Hepatocyte (in vitro differentiated cells): Measurements from ENCODE around the gene FOXC2.

ENCODE experiments used
- CTCF ChIP-seq: fragments of 200-600 bp; sonication (generic); IDR thresholded peaks from 2 replicates; pipeline ENCODE4 v1.5.1; 2016; ENCODE audit warnings: antibody characterized with exemption, mild to moderate bottlenecking; ENCODE audit not compliant: poor library complexity
- EZH2 ChIP-seq: fragments of 200-600 bp; sonication (generic); IDR thresholded peaks from 2 replicates; pipeline ENCODE4 v1.6.1; 2016; ENCODE audit warnings: antibody characterized with exemption, mild to moderate bottlenecking, borderline replicate concordance
- EZH2phosphoT487 ChIP-seq: fragments of 200-600 bp; sonication (generic); IDR thresholded peaks from one replicate; pipeline ENCODE4 v1.6.1; 2018; ENCODE audit warnings: antibody characterized with exemption, mild to moderate bottlenecking, low read depth, moderate library complexity; ENCODE audit not compliant: unreplicated experiment, severe bottlenecking

DNA sequence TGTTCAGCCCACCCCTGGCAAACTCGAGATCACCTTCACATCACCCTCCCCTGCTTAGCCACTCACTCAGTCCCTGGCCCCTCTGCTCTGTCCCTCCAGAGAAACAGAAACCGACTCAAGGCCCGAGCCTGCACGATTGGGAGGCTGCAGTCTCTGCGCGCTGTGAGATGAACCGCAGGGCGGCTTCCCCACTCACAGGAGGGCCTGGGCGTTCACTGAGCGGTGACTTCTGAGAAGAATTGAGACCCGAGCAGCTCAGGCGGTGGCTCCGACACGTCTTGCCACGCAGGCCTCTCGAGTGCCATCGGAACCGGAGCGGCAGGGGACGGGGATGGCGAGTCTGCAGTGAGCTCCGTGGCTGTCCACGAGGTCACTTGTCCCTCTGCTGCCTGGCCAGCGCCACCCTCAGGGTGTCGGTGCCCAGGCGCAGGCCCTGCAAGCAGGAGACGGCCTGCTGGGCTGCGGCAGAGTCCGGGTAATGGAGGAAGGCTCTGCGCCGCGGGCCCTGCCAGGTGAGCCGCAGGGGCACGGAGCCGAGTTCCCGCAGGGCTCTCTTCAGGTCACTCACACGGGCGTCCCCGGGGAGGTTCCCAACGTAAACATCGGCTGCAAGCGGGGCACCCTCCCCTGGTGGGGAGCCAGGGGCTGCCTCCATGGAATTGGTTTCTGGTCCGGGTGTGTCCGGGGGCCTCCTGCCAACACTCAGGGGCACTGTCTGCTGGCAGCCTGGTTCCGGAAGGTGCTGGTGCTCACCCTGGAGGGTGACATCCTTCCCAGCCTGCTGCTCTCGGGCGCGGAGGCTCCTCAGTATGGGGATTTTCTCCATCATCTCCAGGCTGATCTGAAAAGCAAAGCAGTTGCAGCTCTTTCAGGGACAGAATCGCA, 34.7 kb upstream of the FOXC2 start:
- TF ChIP-seq CTCF: no peak
- no peak for TF ChIP-seq EZH2
- TF ChIP-seq EZH2phosphoT487: no peak
